NCI-H526 (cell line): ENCODE data around the gene DDX11.
"Not testable (repeated sequence)": the region's sequence is repeated elsewhere in the genome, so short reads cannot be mapped to it uniquely, and the experiment has no call there.

Experiments
- DNase-seq, 2 experiments: peaks; one replicate each; lab custom pipeline; 2025; lab: John Stamatoyannopoulos, UW

The DDX11 gene

DNA sequence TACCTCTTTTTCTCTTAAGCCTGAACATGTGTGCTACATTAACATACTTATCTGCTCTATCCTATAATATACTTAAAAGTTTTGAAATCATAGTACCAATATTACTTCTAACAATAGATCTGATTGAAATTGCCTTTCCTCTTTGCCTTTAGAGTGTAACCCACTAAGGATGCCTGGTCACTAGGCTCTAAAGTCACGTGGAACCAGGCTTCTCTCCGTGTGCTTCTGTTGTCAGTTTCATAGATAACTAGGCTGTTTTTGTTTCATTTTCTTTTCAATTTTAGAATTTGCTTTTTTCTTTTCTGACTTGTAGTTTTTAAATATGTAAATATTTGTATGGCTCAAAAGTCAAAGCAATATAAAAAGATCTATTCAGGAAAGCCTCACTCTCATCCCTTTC lies 25.8 kb downstream of the DDX11 start:
- not testable (repeated sequence) for DNase-seq

DNA sequence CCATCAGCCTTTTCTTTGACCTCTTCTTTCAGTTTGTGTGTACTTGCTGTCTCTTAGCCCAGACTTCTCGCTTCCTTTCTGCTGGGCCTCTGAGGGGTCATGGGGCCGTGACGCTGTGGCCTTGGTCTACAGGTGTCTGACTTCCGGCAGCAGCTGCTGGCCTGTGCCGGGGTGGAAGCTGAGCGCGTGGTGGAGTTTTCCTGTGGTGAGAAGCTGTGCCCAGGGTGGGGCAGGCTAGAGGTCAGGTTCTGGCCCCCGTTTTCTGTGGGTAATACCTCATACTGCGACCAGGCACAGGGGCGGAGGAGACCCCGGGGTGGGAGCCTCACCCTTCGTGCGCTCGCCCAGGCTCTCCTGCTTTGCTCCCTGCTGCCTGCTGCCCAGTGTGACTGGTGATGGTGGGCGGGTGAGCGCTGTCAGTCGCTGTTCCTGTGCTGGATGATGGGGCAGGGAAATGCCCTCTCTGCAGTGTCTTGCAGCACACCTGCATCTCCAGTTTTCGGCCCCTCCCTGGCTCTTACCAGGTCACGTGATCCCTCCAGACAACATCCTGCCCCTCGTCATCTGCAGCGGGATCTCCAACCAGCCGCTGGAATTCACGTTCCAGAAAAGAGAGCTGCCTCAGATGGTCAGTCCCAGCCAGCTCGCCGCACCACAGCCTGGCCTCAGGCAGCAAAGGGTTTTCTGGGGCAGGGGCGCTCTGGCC lies 27.0 kb downstream of the DDX11 start:
- DNase-seq: not testable (repeated sequence)

DNA sequence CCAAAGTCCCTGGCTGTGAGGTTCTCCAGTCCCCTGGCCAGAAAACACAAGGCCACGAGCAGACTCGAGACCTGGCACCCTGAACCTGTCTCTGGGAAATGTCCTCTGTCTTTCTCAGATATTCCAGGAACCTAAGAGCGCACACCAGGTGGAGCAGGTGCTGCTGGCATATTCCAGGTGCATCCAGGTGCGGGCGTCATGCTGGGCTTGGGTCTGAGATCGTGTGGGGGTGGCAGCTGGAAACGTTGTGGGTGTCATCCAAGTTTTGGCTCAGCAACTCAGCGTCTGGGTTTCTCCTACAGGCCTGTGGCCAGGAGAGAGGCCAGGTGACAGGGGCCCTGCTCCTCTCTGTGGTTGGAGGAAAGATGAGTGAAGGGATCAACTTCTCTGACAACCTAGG lies 28.5 kb downstream of the DDX11 start:
- not testable (repeated sequence) for DNase-seq

DNA sequence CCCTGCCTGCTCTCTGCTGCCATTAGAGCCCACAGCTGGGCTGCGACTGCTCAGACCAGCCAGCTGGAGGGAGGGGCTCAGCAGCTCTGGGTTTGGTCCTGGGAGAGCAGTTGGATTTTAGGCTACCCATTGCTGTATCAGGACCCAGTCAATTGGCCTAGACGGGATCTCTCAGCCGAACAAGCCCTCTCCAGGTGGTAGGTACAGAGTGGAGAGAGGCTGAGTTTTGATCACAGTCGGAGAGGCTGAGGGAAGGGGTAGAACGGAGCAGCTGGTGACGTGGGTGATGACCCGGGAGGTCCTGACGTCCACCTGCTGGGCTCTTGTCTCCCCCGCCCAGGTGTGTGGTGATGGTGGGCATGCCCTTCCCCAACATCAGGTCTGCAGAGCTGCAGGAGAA lies 28.9 kb downstream of the DDX11 start:
- DNase-seq: not testable (repeated sequence)

DNA sequence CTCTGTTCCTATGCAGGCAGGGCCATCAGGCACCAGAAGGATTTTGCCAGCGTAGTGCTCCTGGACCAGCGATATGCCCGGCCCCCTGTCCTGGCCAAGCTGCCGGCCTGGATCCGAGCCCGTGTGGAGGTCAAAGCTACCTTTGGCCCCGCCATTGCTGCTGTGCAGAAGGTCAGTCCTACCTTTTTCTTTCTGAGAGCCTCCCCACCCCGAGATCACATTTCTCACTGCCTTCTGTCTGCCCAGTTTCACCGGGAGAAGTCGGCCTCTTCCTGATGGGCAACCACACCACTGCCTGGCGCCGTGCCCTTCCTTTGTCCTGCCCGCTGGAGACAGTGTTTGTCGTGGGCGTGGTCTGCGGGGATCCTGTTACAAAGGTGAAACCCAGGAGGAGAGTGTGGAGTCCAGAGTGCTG lies 29.9 kb downstream of the DDX11 start:
- peak; percentile 19 to 50 for DNase-seq

DNA sequence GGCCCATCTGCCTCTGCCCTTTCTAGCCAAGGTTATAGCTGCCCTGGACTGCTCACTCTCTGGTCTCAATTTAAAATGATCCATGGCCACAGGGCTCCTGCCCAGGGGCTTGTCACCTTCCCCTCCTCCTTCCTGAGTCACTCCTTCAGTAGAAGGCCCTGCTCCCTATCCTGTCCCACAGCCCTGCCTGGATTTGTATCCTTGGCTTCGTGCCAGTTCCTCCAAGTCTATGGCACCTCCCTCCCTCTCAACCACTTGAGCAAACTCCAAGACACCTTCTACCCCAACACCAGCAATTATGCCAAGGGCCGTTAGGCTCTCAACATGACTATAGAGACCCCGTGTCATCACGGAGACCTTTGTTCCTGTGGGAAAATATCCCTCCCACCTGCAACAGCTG lies 30.6 kb downstream of the DDX11 start:
- DNase-seq: not testable (repeated sequence)

DNA sequence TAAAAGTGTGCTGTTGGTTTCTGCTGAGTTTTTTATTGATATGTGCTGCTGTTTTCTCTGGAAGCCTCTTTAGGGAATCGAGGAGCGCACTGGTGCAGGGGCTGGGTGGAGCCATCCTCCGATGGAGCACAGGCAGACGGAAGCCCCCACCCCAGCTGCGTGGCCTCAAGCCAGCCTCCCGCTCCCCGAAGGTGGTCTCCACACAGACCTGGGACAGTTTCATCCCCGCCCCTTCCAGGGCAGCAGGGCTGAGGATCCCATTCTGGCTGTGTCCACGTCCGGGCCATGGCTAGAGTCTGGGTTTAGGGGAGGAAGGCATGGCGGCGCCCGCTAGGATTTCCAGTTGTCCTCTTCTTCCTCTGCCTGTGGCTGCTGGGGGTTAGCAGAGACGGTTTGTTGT lies 31.1 kb downstream of the DDX11 start:
- DNase-seq: not testable (repeated sequence)

DNA sequence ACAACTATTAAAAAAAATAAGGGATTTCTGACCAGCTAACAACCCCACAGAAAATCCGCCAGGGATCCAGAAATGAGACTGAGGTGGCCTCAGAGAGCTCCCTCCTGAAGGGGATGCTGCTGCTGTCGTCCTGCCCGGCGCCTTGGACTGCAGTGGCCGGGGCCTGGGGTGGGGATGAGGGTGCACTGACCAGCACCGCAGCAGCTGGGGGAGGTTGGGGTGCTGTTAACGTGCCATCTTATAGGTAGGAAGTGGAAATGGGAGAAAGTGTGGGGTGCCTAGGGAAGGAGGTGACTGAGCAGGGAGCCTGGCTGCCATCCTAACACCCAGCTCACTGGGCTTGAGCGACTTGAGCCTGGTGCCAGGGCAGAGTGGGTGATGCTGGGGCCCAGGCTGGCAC lies 32.0 kb downstream of the DDX11 start:
- DNase-seq: no peak

DNA sequence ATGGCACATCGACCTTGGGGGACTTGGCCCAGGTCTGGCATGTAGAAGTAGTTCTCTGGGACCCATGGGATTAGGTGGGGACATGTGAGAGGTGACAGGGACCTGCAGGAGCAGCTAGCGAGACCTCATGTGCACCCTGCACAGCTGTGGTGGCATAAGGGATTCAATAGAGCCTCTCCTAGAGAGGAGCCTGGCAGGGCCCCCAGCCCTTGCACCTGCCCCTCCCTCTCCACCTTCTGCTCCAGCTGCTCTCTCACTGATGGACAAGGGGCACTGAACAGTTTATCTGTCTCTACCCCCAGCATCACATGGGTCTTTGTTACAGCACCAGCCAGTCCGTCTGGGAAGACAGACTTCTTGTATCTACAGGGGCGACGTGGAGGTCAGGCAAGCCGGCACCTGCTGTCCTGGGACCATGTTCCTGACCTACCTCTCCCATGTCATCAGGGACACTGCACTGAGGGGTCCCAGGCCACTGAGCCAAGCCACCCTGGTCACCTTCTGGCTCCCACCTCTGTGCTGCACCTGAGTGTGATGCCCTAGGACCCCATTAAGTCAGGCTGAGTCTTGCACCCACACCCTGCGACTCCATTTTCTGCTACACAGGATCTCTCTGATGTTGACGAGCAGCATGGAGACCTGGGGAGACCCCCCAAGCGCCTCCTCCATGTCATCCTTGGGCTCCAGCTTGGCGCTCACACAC lies 32.6 kb downstream of the DDX11 start:
- no peak for DNase-seq

DNA sequence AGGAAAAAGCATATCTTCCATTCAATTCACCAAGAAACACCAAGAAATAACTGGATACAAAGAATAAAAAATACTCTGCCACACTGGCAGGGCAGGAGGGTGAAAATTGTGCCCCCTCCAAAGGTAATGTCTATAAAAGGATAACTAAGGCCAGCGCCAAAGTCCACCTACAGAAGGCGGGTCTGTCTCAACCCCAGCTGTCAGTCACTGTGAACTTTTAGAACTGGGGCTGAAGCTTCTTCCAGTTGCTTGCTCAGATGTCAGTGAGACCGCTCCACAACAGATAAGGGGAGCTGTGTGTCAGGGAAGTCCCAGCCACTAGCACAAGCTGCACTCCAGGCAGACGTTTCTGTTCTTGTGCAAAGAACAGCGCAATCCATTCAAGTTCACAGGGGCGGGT lies 36.1 kb downstream of the DDX11 start:
- not testable (repeated sequence) for DNase-seq

DNA sequence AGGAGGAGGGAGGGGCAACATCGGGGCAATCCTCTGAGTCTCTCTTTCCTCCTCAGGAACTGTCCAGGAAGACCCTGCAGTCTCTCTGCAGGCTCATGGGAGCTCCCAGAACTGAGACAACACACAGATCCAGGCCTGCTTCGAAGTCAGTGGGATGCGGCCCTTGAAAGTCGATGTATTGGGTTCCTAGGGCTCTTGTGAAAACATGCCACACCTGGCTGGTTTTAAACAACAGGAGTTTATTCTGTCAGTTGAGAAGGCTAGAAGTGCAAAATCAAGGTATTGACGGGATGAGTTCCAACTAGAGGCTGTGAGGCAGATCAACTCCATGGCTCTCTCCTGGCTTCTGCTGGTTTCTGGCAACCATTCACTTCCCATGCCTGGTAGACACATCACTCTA lies 36.6 kb downstream of the DDX11 start:
- DNase-seq: peak; percentile 52 to 62

DNA sequence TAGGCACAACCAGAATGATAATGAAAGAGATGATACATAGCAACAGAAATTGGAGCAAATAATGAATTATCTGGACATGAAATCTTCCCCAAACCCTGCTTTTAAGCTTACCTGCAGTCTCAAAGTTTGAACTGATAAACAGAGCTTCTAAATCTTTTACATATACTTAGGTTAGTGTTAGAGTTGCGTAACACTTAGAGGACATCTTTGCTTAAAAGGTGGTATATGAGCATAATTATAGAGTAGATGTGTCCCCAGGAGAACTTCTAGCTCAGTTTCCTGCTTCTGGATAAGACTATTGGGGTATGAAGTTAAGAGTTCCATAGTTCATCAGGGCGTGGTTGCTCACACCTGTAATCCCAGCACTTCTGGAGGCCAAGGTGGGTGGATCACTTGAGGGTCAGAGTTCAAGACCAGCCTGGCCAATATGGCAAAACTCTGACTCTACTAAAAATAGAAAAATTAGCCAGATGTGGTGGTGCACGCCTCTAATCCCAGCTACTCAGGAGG lies 41.5 kb downstream of the DDX11 start:
- DNase-seq: not testable (repeated sequence)

DNA sequence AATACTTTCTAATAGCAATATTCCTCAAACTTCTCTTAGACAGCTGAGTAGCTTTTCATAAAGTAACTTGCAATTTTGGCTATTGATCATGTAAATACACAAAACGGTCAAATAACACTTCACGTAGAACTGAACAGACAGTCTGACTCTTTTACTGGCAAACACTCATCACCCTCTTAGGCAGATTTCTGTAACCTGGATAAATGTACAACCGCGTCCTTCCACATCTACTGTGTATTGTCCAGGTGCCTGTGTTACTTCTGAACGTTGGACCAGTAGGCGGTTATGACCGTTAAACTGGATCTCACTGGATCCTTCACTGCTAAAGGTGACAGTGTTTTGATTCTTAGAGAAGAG lies 43.2 kb downstream of the DDX11 start:
- not testable (repeated sequence) for DNase-seq

DNA sequence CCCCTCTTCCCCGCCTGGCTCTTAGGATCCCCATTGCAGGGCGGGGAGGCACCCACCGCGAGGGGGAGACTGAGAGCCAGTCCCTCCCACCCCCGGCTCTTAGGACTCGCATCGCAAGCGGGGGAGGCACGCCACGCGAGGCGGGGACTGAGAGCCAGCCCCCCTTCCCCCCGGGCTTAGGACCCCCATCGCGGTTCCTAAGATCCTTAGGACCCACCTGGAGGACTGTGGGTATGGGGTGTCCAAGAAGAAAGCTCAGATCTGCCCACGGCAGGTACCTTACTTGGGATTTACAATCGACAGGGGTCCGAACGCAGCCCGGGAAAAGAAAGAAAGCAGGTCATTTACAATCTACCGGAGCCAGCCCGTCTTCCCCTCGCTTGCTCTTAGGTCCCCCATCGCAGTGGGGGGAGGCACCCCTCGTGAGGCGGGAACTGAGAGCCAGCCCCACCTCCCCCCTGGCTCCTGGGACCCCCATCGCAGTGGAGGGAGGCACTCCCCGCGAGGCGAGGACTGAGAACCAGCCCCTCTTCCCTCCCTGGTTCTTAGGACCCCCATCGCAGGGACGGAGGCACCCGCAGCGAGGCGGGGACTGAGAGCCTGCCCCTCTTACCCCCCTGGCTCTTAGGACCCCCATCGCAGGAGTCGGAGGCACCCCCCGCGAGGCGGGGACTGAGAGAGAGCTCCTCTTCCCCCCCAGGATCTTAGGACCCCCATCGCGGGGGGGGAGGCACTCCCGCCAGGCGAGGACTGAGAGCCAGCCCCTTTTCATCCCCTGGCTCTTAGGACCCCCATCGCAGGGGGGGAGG lies 43.7 kb downstream of the DDX11 start:
- DNase-seq: peak; percentile 63 to 87

DNA sequence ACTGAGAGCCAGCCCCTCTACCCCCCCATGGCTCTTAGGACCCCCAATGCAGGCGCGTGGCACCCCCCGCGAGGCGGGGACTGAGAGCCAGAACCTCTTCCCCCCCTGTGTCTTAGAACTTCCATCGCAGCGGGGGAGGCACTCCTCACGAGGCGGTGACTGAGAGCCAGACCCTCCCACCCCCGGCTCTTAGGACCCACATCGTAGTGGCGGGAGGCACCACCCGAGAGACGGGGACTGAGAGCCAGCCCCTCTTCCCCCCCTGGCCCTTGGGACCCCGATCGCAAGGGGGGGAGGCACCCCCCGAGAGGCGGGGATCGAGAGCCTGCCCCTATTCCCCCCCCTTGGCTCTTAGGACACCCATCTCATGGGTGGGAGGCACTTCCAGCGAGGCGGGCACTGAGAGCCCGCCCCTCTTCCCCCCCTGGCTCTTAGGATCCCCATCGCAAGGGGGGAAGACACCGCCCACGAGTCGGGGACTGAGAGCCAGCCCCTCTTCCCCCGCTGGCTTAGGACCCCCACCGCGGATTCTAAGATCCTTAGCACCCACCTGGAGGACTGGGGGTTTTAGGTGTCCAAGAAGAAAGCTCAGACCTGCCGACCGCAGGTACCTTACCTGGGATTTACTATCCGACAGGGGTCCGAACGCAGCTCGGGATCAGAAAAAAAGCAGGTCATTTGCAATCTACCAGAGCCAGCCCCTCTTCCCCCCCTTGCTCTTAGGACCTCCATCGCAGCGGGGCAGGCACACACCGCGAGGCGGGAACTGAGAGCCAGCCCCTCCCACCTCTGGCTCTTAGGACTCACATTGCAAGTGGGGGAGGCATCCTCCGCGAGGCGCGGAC lies 44.9 kb downstream of the DDX11 start:
- peak; percentile 62 to 78 for DNase-seq

DNA sequence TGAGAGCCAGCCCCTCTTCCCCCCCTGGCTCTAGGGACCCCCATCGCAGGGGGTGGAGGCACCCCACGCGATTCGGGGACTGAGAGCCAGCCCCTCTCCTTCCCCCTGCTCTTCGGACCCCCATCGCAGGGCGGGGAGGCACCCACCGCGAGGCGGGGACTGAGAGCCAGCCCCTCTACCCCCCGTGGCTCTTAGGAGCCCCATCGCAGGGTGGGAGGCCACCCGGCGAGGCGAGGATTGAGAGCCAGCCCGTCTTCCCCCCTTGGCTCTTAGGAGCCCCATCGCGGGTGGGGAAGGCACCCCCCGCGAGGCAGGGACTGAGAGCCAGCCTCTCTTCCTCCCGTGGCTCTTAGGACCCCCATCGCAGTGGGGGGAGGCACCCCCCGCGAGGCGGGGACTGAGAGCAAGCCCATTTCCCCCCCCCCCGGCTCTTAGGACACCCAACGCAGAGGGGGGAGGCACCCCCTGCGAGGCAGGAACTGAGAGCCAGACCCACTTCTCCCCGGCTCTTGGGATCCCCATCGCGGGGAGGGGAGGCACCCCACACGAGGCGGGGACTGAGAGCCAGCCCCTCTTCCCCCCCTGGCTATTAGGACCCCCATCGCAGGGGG lies 45.6 kb downstream of the DDX11 start:
- DNase-seq: no peak

DNA sequence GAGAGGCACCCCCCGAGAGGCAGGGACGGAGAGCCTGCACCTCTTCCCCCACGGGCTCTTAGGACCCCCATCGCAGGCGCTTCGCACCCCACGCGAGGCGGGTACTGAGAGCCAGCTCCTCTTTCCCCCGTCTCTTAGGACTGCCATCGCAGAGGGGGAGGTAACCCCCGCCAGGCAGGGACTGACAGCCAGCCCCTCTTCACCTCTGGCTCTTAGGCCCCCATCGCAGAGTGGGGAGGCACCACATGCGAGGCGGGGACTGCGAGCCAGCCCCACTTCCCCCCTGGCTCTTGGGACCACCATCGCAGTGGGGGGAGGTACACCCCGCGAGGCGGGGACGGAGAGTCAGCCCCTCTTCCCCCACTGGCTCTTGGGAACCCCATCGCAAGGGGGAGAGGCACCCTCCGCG lies 46.1 kb downstream of the DDX11 start:
- DNase-seq: no peak

DNA sequence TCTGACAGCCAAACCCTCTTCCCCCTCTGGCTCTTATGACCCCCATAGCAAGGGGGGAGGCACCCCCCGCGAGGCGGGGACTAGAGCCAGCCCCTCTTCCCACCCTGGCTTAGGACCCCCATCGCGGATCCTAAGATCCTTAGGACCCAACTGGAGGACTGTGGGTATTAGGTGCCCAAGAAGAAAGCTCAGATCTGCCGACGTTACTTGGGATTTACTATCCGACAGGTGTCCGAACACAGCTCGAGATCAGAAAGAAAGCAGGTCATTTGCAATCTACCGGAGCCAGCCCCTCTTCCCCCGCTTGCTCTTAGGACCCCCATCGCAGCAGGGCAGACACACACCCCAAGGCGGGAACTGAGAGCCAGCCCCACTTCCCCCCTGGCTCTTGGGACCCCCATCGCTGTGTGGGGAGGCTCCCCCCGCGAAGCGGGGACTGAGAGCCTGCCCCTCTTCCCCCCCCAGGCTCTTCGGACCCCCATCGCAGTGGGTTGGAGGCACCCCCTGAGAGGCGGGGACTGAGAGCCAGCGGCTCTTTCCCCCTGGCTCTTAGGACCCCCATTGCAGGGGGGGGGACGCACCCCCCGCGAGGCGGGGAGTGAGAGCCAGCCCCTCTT lies 46.8 kb downstream of the DDX11 start:
- no peak for DNase-seq

DNA sequence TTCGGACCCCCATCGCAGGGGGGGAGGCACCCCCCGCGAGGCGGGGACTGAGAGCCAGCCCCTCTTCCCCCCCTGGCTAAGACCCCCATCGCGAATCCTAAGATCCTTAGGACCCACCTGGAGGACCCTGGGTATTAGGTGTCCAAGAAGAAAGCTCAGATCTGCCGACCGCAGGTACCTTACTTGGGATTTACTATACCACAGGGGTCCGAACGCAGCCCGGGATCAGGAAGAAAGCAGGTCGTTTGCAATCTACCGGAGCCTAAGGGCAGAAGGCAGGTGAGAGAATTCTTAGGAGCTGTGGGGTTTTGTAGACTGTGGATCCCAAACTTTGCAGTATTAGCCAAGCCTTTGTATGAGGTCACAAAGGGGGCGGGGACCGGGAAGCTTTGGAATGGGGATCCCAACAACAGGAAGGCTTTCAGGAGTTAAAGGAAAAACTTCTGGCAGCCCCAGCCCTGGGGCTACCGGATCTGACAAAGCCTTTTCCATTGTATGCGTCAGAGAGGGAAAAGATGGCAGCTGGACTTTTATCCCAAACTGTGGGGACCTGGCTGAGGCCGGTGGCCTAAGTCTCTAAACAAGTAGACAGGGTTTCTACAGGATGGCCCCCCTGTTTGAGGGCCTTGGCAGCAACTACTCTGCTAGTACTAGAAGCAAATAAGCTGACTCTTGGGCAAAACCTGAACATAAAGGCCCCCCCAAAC lies 47.5 kb downstream of the DDX11 start:
- DNase-seq: not testable (repeated sequence)

DNA sequence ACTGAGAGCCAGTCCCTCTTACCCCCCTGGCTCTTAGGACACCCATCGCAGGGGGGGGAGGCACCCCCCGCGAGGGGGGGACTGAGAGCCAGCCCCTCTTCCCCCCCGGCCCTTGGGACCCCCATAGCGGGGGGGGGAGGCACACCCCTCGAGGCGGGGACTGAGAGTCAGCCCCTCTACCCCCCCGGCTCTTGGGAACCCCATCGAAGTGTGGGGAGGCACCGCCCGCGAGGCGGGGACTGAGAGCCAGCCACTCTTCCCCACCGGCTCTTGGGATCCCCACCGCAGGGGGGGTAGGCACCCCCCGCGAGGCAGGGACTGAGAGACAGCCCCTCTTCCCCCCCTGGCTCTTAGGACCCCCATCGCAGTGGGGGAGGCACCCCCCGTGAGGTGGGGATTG lies 48.8 kb downstream of the DDX11 start:
- DNase-seq: no peak
